PC-3 (cell line): ENCODE measurements around the gene RNF166. TPM values are rescaled to one million over a fixed set of nuclear protein-coding genes. Genes with fewer than 3 reads are reported as not detected.

Experiments
- ATAC-seq: fragments of 200-7000 bp; cut with Tn5 transposase; 2 replicates; pipeline ENCODE4 v1.9.1; 2020; ENCODE audit warnings: mild to moderate bottlenecking, moderate library complexity
- BruUV-seq: library from RNA; stranded (reverse); fragments of 400-500 nt; replicated peaks from 2 replicates; lab custom pipeline; 2021; lab: Mats Ljungman, UMichigan
- CTCF ChIA-PET: fragments of 300-600 bp; sonication (Branson Sonifier 250); formaldehyde crosslinking; loops from one replicate; lab custom pipeline; 2022; ENCODE audit warnings: antibody characterized with exemption; lab: Charles Lee
- POLR2A ChIA-PET: fragments of 300-600 bp; sonication (Branson Sonifier 250); formaldehyde crosslinking; loops from one replicate; lab custom pipeline; 2022; ENCODE audit warnings: antibody characterized with exemption; ENCODE audit not compliant: unreplicated experiment; lab: Charles Lee
- DNase-seq: peaks from one replicate; pipeline ENCODE4 v3.0.0-alpha.2; 2015
- H2AFZ ChIP-seq: fragments of 300-600 bp; sonication (generic); 2 replicates; pipeline ENCODE4 v1.6.0; 2016; ENCODE audit warnings: antibody characterized with exemption, low read length
- H3F3A ChIP-seq: fragments of 300-600 bp; sonication (generic); one replicate; pipeline ENCODE4 v1.6.0; 2017; ENCODE audit warnings: antibody characterized with exemption, low read length, control low read depth, mild to moderate bottlenecking; ENCODE audit not compliant: unreplicated experiment
- H3K27ac ChIP-seq: fragments of 300-600 bp; sonication (generic); 2 replicates; pipeline ENCODE4 v1.5.1; 2016; ENCODE audit warnings: mild to moderate bottlenecking, low read length
- H3K27me3 ChIP-seq: fragments of 300-600 bp; sonication (generic); 2 replicates; pipeline ENCODE4 v1.6.1; 2016; ENCODE audit warnings: low read length, mixed read lengths
- H3K36me3 ChIP-seq: fragments of 300-600 bp; sonication (generic); 2 replicates; pipeline ENCODE4 v1.6.1; 2016; ENCODE audit warnings: low read depth, mixed run types, low read length, mixed read lengths
- H3K4me1 ChIP-seq: fragments of 300-600 bp; sonication (generic); 2 replicates; pipeline ENCODE4 v1.5.1; 2016; ENCODE audit warnings: low read length; ENCODE audit not compliant: insufficient read depth
- H3K4me2 ChIP-seq: fragments of 300-600 bp; sonication (generic); 2 replicates; pipeline ENCODE4 v1.6.0; 2016; ENCODE audit warnings: low read length
- H3K4me3 ChIP-seq: fragments of 300-600 bp; sonication (generic); 2 replicates; pipeline ENCODE4 v1.5.1; 2016; ENCODE audit warnings: mild to moderate bottlenecking, low read length, mixed read lengths
- H3K79me2 ChIP-seq: fragments of 300-600 bp; sonication (generic); 2 replicates; pipeline ENCODE4 v1.6.1; 2017; ENCODE audit warnings: low read length, mixed read lengths
- H3K9ac ChIP-seq: fragments of 300-600 bp; sonication (generic); 2 replicates; pipeline ENCODE4 v1.6.0; 2016; ENCODE audit warnings: mild to moderate bottlenecking, low read length
- H3K9me2 ChIP-seq: fragments of 300-600 bp; sonication (generic); replicated peaks from 2 replicates; pipeline ENCODE4 v1.6.1; 2016; ENCODE audit warnings: mixed run types, low read length, mixed read lengths
- H3K9me3 ChIP-seq: fragments of 300-600 bp; sonication (generic); 2 replicates; pipeline ENCODE4 v1.6.1; 2016; ENCODE audit warnings: low read length, mixed read lengths
- H4K20me1 ChIP-seq: fragments of 300-600 bp; sonication (generic); 2 replicates; pipeline ENCODE4 v1.6.1; 2016; ENCODE audit warnings: low read length, mixed read lengths
- EZH2 ChIP-seq: fragments of 300-600 bp; sonication (generic); IDR thresholded peaks from one replicate; pipeline ENCODE4 v1.6.1; 2017; ENCODE audit warnings: antibody characterized with exemption, mild to moderate bottlenecking, low read length; ENCODE audit not compliant: unreplicated experiment
- EZH2phosphoT487 ChIP-seq: fragments of 300-600 bp; sonication (generic); IDR thresholded peaks from 2 replicates; pipeline ENCODE4 v1.6.1; 2018; ENCODE audit warnings: mild to moderate bottlenecking, antibody characterized with exemption, low read length, borderline replicate concordance
- intact Hi-C: fragments of 100-400 bp; cut with micrococcal nuclease; formaldehyde crosslinking; loops from 2 replicates; pipeline ENCODE4 v1.9.0; 2023
- total RNA-seq: library from RNA; depleted of rRNA; stranded (reverse); fragments of >200 nt; gene quantifications from 2 replicates; pipeline ENCODE4 v1.2.3, GENCODE V29; 2014
- TF ChIP-seq, protein P1 (sequence below): fragments of 300-600 bp; sonication (generic); conservative IDR thresholded peaks from 2 replicates; pipeline ENCODE4 v1.5.1; 2017; ENCODE audit warnings: antibody characterized with exemption, low read depth, mild to moderate bottlenecking, low read length

Gene RNF166
- total RNA-seq, 1 experiment from 2014 or later = 28.8 TPM

DNA sequence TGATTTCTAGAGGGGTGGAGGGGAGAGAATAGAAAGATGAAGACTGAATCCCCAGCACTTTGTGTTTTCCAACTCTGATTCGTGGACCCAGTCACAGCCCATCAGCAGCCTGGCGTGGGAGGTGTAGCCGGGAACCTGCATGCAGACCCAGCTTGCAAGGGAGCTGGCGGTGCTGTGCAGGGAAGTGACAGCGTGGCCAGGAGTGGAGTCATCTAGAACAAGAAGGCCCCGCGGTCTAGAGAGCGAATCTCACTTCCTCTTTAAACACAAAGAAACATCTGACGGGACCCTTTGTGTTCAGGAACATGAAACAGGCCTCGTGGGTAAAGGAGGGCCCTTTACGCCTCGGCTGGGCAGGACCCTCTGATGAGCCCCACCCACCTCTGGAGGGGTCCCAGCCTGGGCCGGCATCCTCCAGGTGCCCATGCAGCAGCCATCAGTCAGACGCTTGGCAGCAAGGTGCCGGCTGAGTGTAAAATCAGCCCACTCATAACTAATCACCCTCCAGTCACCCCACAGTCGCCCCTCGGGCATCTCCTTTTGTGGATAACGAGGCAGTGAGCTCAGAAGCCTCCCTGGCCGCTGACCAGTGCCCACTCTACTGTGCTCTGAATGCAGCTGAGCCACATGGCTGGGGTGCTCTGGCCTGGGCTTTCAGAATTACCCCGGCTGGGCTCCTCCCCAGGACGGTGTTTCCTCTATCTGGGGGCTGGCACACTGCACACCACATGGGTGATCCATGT is 24.3 kb downstream of the RNF166 start:
- CTCF ChIA-PET = interaction anchor here (0.6 kb wide), 1 partner anchor 83 kb away, joined by 3 read pairs; no protein-coding TSS in a partner anchor
- ATAC-seq = no peak

DNA sequence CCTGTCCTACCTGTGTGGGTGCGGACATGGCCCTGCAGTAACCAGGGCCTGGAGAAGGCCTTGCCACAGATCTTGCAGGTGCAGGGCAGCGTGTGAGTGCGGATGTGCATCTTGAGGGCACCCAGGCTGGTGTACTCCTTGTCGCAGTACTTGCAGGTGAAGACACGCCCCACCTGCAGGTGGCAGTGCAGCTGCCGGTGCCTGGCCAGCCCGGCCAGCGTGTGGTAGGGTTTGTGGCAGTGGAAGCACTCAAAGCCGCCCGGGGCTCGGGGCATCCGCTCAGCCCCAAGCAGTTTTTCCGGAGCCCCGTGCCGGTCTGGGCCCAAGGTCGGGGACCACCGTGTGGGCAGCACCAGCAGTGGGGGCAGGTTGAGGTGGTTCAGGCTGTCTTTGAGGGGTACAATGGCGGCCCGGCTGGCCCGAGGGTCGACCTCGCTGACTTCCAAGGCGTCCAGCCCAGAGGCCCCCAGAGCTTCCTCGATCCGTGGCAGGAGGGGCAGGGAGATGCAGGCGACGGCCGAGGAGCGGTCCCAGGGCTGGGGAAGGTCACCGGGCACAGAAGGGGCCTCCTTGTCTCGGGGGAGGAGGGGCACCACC is 25.0 kb downstream of the RNF166 start:
- Histone ChIP-seq H3K4me3 (peak overlapping the region; percentile 36; the same call in 1 of the 2 replicates), H3K9me2 (no peaks in the 10 kb centered on the region), H3K27me3 (no peaks in the 10 kb centered on the region), H3K4me1 (peaks cover 6% of the 10 kb centered on the region; the same call in 1 of the 2 replicates), H3F3A (no peaks in the 10 kb centered on the region), H3K36me3 (no peaks in the 10 kb centered on the region), H3K79me2 (no peaks in the 10 kb centered on the region), H3K9me3 (no peaks in the 10 kb centered on the region), H2AFZ (peak overlapping the region; percentile 53; the same call in 1 of the 2 replicates), H3K9ac (no peak overlapping the region), H3K27ac (no peak overlapping the region), H3K4me2 (peak overlapping the region; percentile 59; the same call in 1 of the 2 replicates), H4K20me1 (no peaks in the 10 kb centered on the region)
- ChIA-PET POLR2A (no interaction called here), CTCF (no interaction called here)
- intact Hi-C loops = no loop called here
- BruUV-seq = no TSS peak
- DNase-seq = peak; percentile 68
- TF ChIP-seq EZH2 (no peak), EZH2phosphoT487 (no peak)
- TF ChIP-seq, protein P1, sequence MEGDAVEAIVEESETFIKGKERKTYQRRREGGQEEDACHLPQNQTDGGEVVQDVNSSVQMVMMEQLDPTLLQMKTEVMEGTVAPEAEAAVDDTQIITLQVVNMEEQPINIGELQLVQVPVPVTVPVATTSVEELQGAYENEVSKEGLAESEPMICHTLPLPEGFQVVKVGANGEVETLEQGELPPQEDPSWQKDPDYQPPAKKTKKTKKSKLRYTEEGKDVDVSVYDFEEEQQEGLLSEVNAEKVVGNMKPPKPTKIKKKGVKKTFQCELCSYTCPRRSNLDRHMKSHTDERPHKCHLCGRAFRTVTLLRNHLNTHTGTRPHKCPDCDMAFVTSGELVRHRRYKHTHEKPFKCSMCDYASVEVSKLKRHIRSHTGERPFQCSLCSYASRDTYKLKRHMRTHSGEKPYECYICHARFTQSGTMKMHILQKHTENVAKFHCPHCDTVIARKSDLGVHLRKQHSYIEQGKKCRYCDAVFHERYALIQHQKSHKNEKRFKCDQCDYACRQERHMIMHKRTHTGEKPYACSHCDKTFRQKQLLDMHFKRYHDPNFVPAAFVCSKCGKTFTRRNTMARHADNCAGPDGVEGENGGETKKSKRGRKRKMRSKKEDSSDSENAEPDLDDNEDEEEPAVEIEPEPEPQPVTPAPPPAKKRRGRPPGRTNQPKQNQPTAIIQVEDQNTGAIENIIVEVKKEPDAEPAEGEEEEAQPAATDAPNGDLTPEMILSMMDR = peak; percentile 69
- ATAC-seq = peak; percentile 64

More for the DNA sequence above, 24.3 kb downstream of the RNF166 start:
- Histone ChIP-seq H3K27me3 (no peaks in the 10 kb centered on the region), H3K4me1 (peaks cover 9% of the 10 kb centered on the region; the same call in 1 of the 2 replicates), H3K4me2 (peak overlapping the region; percentile 59; the same call in 1 of the 2 replicates), H3K4me3 (no peak overlapping the region), H2AFZ (peak overlapping the region; percentile 53; the same call in 1 of the 2 replicates), H3K27ac (no peak overlapping the region), H3K36me3 (no peaks in the 10 kb centered on the region), H3K9ac (no peak overlapping the region), H3F3A (no peaks in the 10 kb centered on the region), H3K9me2 (no peaks in the 10 kb centered on the region), H4K20me1 (no peaks in the 10 kb centered on the region), H3K79me2 (no peaks in the 10 kb centered on the region), H3K9me3 (no peaks in the 10 kb centered on the region)
- BruUV-seq = no TSS peak
- intact Hi-C loops = no loop called here
- no peak for DNase-seq
- POLR2A ChIA-PET = no interaction called here
- TF ChIP-seq EZH2 = no peak
- no peak for TF ChIP-seq EZH2phosphoT487
- TF ChIP-seq, protein P1 = no peak
